Colonic mucosa (tissue), 4 donors: Measurements from ENCODE around the gene VSNL1. TPM values are rescaled to one million over a fixed set of nuclear protein-coding genes. Genes with fewer than 3 reads are reported as not detected.

ENCODE experiments used
- DNase-seq: peaks from one replicate; pipeline ENCODE4 v3.0.0-alpha.2; 2020
- H3K27ac ChIP-seq: fragments of 200-600 bp; one replicate; pipeline ENCODE4 v1.8.0; 2021
- H3K27me3 ChIP-seq: fragments of 200-600 bp; one replicate; pipeline ENCODE4 v1.8.0; 2021
- H3K36me3 ChIP-seq: fragments of 200-600 bp; one replicate; pipeline ENCODE4 v1.8.0; 2021
- H3K4me1 ChIP-seq: fragments of 200-600 bp; one replicate; pipeline ENCODE4 v1.8.0; 2021; ENCODE audit warnings: mild to moderate bottlenecking
- H3K4me3 ChIP-seq: fragments of 200-600 bp; one replicate; pipeline ENCODE4 v1.8.0; 2021
- H3K9ac ChIP-seq, 2 donors: one replicate each; pipeline ENCODE4 v1.7.0; 2013; ENCODE audit warnings: control low read depth in 2 of 2, low read depth in 2 of 2, low read length in 2 of 2
- H3K9me3 ChIP-seq: fragments of 200-600 bp; one replicate; pipeline ENCODE4 v1.8.0; 2021
- CTCF ChIP-seq: fragments of 200-600 bp; IDR thresholded peaks from one replicate; pipeline ENCODE4 v1.8.0; 2022; ENCODE audit warnings: antibody characterized with exemption, mild to moderate bottlenecking
- intact Hi-C: fragments of 100-400 bp; cut with DNase I; formaldehyde crosslinking; loops from one replicate; pipeline ENCODE4 v1.14.1; 2022
- total RNA-seq, 2 donors: library from RNA; stranded (reverse); fragmentation: NEBNext Ultra II Directional in 1 of 2; extraction: Animal tissue kit (Norgen Biotek cat#: 25700) in 1 of 2; gene quantifications; one replicate each; pipeline ENCODE4 v1.2.1, GENCODE V29; 2021
- donor health status: healthy.
- donor health status: DM: no; HTN: no; CAD: no.
- donor health status: DM: no; HTN: no; CAD: no.

The VSNL1 gene
- total RNA-seq, 2 donors from 2014 or later: 7.4 to 8.1 TPM

GRCh38 chr2:17637131-17637906 lies 96.8 kb downstream of the VSNL1 start:
- Histone ChIP-seq H3K27ac (no peak overlapping the region), H3K9ac (no peak overlapping the region), H3K4me1 (no peaks in the 10 kb centered on the region), H3K27me3 (no peaks in the 10 kb centered on the region), H3K36me3 (no peaks in the 10 kb centered on the region), H3K9me3 (no peaks in the 10 kb centered on the region), H3K4me3 (no peak overlapping the region)
- no peak for DNase-seq
- intact Hi-C loops: no loop called here
- no peak for TF ChIP-seq CTCF

- H3K4me1 ChIP-seq: no peaks in the 10 kb centered on the region
- no peak for DNase-seq
- no peak overlapping the region for H3K9ac ChIP-seq
- no peak overlapping the region for H3K27ac ChIP-seq
- intact Hi-C loops: no loop called here
- no peak for TF ChIP-seq CTCF
- H3K4me3 ChIP-seq: no peak overlapping the region
- no peaks in the 10 kb centered on the region for H3K9me3 ChIP-seq
- no peaks in the 10 kb centered on the region for H3K36me3 ChIP-seq
- H3K27me3 ChIP-seq: no peaks in the 10 kb centered on the region
Measured at GRCh38 chr2:17638196-17638743, 97.8 kb downstream of the VSNL1 start.

DNA sequence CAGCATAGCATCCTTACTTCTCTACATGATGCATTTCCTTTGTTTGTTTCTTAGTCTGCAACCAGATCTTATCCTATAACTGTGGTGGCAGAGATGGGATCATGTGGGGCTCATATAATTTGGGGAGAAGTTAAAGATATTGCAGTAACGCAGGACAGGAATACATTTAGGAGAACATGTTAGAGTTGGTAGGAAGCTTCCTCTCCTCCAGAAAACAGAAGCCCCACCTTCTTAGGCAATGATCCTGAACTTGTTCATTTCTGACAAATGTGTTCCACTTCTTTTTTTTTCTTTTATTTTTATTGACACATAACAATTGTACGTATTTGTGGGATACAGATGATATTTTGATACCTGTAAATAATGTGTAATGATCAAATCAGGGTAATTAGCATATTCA lies 99.9 kb downstream of the VSNL1 start:
- no peaks in the 10 kb centered on the region for H3K9me3 ChIP-seq
- no peak overlapping the region for H3K4me3 ChIP-seq
- no peaks in the 10 kb centered on the region for H3K36me3 ChIP-seq
- no peaks in the 10 kb centered on the region for H3K27me3 ChIP-seq
- DNase-seq: no peak
- H3K27ac ChIP-seq: no peak overlapping the region
- H3K9ac ChIP-seq: no peak overlapping the region
- TF ChIP-seq CTCF: no peak
- intact Hi-C loops: no loop called here
- peaks cover 3% of the 10 kb centered on the region for H3K4me1 ChIP-seq

DNA sequence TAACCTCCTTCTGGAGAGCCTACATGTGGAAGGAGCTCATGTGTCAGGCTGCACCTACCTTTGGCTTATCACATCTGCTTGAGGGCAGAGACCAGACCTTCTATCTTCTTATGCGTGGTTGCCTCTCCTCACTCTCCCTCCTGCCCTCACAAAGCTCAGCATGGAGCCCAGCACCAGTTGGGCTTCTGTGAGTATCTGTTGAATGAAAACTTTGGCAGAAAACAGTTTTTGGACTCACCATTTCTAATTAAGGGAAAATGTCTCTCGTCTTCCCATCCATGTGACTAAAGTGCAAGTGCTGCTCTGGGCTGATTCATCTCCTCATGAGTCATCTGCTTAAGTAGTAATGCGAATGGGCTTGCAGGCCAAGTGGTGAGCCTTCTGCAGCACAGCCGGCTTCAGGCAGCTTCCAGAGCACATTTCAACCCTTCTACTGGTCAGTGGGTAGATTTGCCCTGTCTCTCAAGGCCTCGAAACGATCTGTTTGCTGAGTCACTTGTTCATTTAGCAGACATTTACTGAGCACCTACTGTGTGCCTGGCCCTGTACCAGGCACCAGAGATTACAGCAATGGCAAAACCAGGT lies 102.6 kb downstream of the VSNL1 start:
- H3K9ac ChIP-seq: no peak overlapping the region
- H3K9me3 ChIP-seq: no peaks in the 10 kb centered on the region
- H3K4me1 ChIP-seq: peaks cover 11% of the 10 kb centered on the region
- intact Hi-C loops: no loop called here
- no peaks in the 10 kb centered on the region for H3K27me3 ChIP-seq
- H3K36me3 ChIP-seq: no peaks in the 10 kb centered on the region
- peak overlapping the region; percentile 9 for H3K27ac ChIP-seq
- TF ChIP-seq CTCF: no peak
- no peak for DNase-seq
- no peak overlapping the region for H3K4me3 ChIP-seq

- no peak for TF ChIP-seq CTCF
- Histone ChIP-seq H3K27ac (peak overlapping the region; percentile 53), H3K27me3 (no peaks in the 10 kb centered on the region), H3K9ac (peak overlapping the region in 1 of 2 donors; percentile 16), H3K9me3 (no peaks in the 10 kb centered on the region), H3K36me3 (no peaks in the 10 kb centered on the region), H3K4me3 (no peak overlapping the region), H3K4me1 (peaks cover 11% of the 10 kb centered on the region)
- intact Hi-C loops: no loop called here
- no peak for DNase-seq
Measured at GRCh38 chr2:17644997-17645720, 104.7 kb downstream of the VSNL1 start.
